ENCODE measurements around the gene FILIP1.

FILIP1 gene, protein sequence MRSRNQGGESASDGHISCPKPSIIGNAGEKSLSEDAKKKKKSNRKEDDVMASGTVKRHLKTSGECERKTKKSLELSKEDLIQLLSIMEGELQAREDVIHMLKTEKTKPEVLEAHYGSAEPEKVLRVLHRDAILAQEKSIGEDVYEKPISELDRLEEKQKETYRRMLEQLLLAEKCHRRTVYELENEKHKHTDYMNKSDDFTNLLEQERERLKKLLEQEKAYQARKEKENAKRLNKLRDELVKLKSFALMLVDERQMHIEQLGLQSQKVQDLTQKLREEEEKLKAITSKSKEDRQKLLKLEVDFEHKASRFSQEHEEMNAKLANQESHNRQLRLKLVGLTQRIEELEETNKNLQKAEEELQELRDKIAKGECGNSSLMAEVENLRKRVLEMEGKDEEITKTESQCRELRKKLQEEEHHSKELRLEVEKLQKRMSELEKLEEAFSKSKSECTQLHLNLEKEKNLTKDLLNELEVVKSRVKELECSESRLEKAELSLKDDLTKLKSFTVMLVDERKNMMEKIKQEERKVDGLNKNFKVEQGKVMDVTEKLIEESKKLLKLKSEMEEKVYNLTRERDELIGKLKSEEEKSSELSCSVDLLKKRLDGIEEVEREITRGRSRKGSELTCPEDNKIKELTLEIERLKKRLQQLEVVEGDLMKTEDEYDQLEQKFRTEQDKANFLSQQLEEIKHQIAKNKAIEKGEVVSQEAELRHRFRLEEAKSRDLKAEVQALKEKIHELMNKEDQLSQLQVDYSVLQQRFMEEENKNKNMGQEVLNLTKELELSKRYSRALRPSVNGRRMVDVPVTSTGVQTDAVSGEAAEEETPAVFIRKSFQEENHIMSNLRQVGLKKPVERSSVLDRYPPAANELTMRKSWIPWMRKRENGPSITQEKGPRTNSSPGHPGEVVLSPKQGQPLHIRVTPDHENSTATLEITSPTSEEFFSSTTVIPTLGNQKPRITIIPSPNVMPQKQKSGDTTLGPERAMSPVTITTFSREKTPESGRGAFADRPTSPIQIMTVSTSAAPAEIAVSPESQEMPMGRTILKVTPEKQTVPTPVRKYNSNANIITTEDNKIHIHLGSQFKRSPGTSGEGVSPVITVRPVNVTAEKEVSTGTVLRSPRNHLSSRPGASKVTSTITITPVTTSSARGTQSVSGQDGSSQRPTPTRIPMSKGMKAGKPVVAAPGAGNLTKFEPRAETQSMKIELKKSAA (N-terminal part only)

GRCh38 chr6:75493400-75494064 is at the start of gene FILIP1:
Gene FILIP1, minus strand, starts transcription at chr6:75493800. Its CDS starts 78,828 bp downstream, at chr6:75414972.
- no peak for DNase-seq (ENCODE audit: low spot score)
- no peak for FAIRE-seq

- DNase-seq (ENCODE audit: low spot score) (no peak), FAIRE-seq (no peak)
These were observed 49.7 kb upstream of the FILIP1 start for GRCh38 chr6:75543311-75543710.

DNA sequence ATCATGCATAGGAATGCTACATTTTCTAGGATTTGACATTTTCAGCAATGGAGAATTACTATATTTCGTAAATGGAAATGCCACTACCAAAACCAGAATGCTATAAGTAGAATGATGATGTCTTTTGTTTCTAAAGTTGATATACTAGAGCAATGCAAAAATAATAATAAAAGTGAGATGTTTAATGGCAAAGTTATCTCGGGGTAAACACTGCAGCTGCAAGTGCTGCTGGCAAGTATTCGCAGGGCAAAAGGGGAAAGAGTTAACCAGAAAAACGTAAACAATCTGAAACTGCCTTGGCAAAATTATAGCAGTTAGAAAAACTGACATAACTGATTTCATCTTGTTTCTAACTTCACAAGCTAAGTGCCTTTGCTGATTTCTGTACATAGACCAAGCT is 45.5 kb upstream of the FILIP1 start:
- DNase-seq (ENCODE audit: low spot score) (no peak), FAIRE-seq (no peak)

GRCh38 chr6:75532521-75532920 is 38.9 kb upstream of the FILIP1 start:
- no peak for FAIRE-seq

DNA sequence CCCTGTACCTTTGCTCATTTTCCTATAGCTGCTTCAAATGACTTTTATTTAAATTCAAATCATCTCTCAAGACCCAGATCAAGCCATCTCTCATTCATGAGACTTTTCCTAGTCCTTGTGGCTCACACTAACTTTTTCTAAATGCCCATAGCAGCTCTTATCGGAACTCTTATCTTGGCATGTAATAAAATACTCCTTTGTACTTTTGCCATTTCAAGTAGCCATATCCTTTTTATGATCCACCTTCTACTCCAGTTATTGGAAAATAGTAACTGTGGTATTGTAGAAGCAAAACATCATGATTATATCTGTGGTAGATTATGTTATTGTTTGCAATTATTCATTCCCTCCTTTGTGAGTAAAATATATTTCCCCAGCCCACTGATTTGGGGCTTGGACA is 37.6 kb upstream of the FILIP1 start:
- FAIRE-seq: no peak
- no peak for DNase-seq (ENCODE audit: low spot score)

More at GRCh38 chr6:75532521-75532920, 38.9 kb upstream of the FILIP1 start:
- DNase-seq (ENCODE audit: low spot score): no peak

DNA sequence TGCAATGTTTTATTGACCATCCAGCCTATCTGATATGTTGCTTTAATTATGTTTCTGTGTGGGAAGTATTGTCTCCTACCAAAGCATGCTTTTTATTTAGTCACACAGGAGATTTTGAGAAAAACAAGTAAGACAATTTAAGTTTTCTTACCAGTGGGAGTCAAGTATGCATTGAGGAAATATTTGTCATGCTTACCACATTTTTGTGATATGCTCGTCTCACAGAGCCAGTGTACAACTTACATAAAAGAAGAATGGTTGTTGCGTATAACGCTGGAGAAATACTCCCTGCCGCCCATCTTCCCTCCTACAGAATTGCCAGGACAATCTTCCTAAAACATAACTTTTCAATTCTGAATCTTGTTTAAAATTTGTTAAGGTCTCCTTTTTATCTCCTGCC is 37.1 kb upstream of the FILIP1 start:
- no peak for DNase-seq (ENCODE audit: low spot score)
- FAIRE-seq: no peak

GRCh38 chr6:75528423-75528822 is 34.8 kb upstream of the FILIP1 start:
- no peak for DNase-seq (ENCODE audit: low spot score)
- FAIRE-seq: no peak

GRCh38 chr6:75526502-75527127 is 33.0 kb upstream of the FILIP1 start:
- FAIRE-seq: peak; percentile 77
- DNase-seq (ENCODE audit: low spot score): peak; percentile 47

DNA sequence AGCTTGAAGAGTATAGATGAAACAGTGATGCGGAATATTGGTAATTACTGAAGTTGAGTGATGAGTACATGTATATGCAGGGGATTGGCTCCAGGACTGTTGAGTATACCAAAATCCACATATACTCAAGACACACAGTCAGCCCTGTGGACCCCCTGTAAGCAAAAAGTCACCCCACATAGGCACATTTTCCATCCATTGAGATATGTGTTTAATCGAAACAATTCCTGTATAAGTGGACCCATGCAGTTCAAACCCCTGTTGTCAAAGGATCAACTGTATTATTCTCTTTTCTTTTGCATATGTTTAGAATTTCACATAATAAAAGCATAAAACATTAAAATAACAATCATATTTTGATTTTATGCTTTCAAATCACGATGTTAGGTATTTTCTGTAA is 32.1 kb upstream of the FILIP1 start:
- DNase-seq (ENCODE audit: low spot score) (no peak), FAIRE-seq (no peak)

DNA sequence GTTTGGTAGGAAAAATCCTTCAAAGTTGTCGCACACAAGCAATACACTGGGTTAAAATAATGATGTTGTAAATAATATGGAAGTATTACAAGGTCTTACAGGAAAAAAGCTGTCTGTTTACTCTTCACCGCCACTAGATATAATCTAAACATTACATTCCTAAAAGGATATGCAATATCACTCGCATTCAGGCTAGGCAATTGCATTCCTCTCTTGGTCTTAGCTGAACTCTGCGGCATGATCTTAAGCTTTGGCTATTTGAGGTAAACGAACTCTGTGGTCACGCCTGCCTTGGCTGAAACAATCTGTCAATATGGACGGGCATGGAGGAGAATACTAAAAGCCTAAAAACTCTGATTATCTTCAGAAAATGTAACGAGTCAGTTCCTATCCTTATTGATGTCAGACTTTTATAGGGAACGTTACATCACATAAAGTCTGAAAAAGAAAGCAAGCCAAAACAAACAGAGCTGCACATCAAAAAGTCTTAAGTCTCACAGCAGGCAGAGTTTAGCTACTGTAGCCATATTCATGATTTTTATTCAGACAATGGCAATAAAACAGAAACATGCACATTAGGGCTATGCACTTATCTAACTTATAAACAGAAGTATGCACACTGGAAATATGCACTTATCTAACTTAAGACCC is 30.8 kb upstream of the FILIP1 start:
- peak; percentile 46 for FAIRE-seq
- DNase-seq (ENCODE audit: low spot score): peak; percentile 68

GRCh38 chr6:75516757-75517156 is 23.2 kb upstream of the FILIP1 start:
- FAIRE-seq: no peak
- DNase-seq (ENCODE audit: low spot score): no peak

DNA sequence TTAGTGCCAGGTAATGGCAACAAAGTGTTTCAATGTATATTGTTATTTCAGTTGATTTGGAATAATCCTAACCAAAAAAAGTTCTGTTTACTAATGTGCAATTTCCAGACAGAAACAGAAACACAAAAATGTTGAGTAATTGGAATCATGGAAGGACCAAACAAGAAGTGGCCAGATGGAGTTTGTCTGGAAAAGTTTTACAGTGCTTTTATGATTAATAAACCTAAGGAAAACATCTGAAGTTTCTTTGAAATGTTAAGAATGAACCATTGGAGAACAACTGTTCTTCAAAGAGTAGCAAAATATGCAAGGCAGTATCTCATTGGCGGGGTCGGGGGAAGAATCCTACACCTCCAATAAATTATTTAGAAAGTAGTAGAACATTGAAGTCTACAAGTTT is 19.0 kb upstream of the FILIP1 start:
- no peak for DNase-seq (ENCODE audit: low spot score)
- no peak for FAIRE-seq

GRCh38 chr6:75505424-75505823 is 11.8 kb upstream of the FILIP1 start:
- FAIRE-seq (no peak), DNase-seq (ENCODE audit: low spot score) (no peak)

- no peak for DNase-seq (ENCODE audit: low spot score)
- no peak for FAIRE-seq
These were observed 11.0 kb upstream of the FILIP1 start for GRCh38 chr6:75504465-75505222.

DNA sequence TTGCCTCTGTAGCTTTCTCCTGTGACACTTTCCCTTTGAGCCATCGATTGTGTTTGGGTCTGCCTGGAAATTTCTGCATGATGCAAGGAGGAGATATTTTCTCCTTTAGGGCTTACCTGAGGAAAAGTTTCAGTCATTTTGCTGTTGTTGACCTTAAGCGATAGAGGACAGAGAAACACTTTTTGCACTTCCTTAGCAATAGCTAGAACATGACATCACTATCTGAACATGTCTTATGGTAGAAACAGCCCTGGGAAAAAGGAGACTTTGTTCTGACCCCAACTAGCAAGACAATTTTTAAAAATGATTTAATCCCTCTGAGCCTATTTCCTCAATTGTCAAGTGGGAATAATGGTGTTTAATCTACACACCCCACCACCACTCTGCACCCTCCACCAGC is 9.7 kb upstream of the FILIP1 start:
- DNase-seq (ENCODE audit: low spot score) (no peak), FAIRE-seq (no peak)

DNA sequence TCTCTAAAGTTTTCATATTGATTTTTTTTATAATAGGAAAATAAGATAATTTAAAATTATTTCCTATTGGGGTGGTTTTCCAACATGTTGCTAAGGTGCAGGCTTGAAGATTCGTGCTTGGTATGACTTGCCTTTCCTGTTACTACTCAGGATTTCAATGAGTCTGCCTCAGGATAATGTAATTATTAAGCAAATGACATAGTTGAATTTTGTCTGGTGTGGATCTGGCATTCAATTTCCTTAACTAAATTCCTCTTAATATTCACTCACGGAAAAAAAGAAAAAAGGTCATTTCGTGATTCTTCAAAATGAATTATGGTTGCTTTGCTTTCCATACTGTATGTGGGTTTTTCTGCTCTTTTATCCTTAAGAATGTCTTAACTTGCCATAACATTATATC is 9.3 kb upstream of the FILIP1 start:
- DNase-seq (ENCODE audit: low spot score) (no peak), FAIRE-seq (no peak)

DNA sequence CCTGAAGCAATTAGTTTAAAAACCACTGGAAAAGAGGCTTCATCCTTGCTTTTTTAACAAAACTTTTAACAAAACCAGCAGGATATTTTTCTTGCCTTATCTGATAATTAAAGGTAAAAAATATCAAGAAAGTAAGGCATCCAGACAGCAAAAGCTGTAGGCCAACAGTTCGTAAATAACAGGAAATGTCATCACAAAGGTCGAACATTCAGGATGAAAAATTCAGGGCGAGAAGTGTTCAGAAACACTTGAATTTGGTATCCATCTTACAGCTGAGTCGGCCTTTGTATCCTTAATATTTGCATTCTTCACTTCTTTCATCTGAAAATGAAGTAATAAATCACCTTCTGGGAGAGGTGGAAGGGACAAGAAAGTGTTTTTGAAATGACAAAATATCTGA is 8.2 kb upstream of the FILIP1 start:
- FAIRE-seq: no peak
- no peak for DNase-seq (ENCODE audit: low spot score)

DNA sequence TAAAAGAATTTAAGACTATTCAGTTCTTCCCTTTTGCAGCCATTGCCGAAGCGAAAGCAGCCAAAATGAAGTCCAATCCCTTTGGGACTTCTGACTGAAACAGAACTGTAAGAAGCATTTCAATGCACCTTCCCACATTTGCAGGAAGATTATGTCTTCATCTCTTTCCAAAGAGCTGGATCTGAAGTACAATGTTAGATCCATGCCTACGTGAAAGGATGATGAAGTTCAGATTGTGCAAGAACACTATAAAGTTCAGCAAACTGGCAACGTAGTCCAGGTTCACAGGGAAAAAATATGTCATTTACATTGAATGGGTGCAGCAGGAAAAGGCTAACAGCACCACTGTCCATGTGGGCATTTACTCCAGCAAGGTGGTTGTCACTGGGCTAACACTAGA is 6.0 kb upstream of the FILIP1 start:
- FAIRE-seq (no peak), DNase-seq (ENCODE audit: low spot score) (no peak)

GRCh38 chr6:75498862-75499261 is 5.3 kb upstream of the FILIP1 start:
- DNase-seq (ENCODE audit: low spot score) (no peak), FAIRE-seq (no peak)

- FAIRE-seq (no peak), DNase-seq (ENCODE audit: low spot score) (no peak)
These were observed 4.4 kb upstream of the FILIP1 start for GRCh38 chr6:75497994-75498393.

All from RCC 7860 (cell line).